Fibroblast of lung (primary cell): Measurements from ENCODE around the gene DNAJB6.

ENCODE experiments used
- CTCF ChIP-seq, 2 donors: IDR thresholded peaks in 1 of 2; conservative IDR thresholded peaks in 1 of 2; 1 replicate in 1 of 2; 2 replicates in 1 of 2; pipeline ENCODE4 v1.5.1; 2011 to 2012; ENCODE audit warnings: low read length in 2 of 2, control low read depth in 1 of 2, inconsistent platforms in 1 of 2, low read depth in 1 of 2, mild to moderate bottlenecking in 1 of 2
- EZH2 ChIP-seq: IDR thresholded peaks from 2 replicates; pipeline ENCODE4 v1.5.1; 2012; ENCODE audit warnings: low read length, control low read depth, mild to moderate bottlenecking; ENCODE audit errors: missing control alignments

- TF ChIP-seq CTCF (conservative IDR thresholded peaks at IDR 0.05 in 1 of 2, IDR thresholded peaks at IDR 0.05 in 1 of 2; ENCODE audit: low read depth in 1 of 2, low read length in 2 of 2) (no peak), EZH2 (no peak)
Measured at GRCh38 chr7:157383868-157384267, 47.1 kb downstream of the DNAJB6 start.
